Gastroesophageal sphincter (tissue), 3 donors: ENCODE results near the gene CCDC171.

Experiments
- CTCF ChIP-seq, 4 experiments: fragments of 200-600 bp in 2 of 4; fragments of 450-650 bp in 2 of 4; sonication (generic) in 1 of 4; IDR thresholded peaks; one replicate each; pipeline ENCODE4 v1.5.1; 2017 to 2019; ENCODE audit warnings: antibody characterized with exemption in 4 of 4, mild to moderate bottlenecking in 2 of 4, moderate library complexity in 2 of 4
- POLR2A ChIP-seq, 2 donors: fragments of 450-650 bp; IDR thresholded peaks; one replicate each; pipeline ENCODE4 v1.6.1; 2017; ENCODE audit warnings: antibody characterized with exemption in 2 of 2, mild to moderate bottlenecking in 2 of 2, moderate library complexity in 1 of 2

DNA sequence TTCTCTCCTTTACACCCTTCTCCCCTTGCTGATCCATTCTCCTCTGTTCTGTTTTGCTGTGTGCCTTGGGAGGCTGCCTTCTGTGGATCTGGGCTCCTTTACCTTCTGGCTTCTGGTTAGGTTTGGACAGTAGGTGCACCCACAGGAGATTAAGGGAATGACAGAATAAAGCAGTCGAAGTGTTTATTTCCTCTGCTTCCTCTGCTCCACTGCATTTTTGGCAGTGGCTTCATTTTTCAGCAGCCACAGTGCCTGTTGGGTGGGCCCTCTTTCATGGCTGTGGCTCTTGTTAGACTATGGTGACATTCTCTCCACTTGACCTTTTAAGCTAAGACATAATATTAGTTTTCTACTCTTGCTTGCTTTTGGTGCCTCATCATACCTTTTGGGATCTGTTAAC lies 144.1 kb downstream of the CCDC171 start:
- TF ChIP-seq POLR2A (IDR thresholded peaks at IDR 0.05) = no peak
- TF ChIP-seq CTCF (IDR thresholded peaks at IDR 0.05) = no peak
